SK-N-SH (cell line): ENCODE results near the gene TNFRSF14. TPM values are rescaled to one million over a fixed set of nuclear protein-coding genes. Genes with fewer than 3 reads are reported as not detected.

Experiments used
- CTCF ChIA-PET: fragments of 300-600, 350-600 bp; formaldehyde crosslinking; extraction: SDS; loops from one replicate; lab custom pipeline; 2021; lab: Yijun Ruan, JAX
- POLR2A ChIA-PET: fragments of 350-600 bp; sonication (Branson Sonifier 250); formaldehyde crosslinking; extraction: SDS; loops from one replicate; lab custom pipeline; 2020; ENCODE audit warnings: antibody characterized with exemption, inconsistent platforms; lab: Yijun Ruan, JAX
- DNase-seq: peaks from one replicate; pipeline ENCODE4 v3.0.0; 2012
- H2AFZ ChIP-seq: fragments of 200-600 bp; sonication (generic); 2 replicates; pipeline ENCODE4 v1.8.1; 2016; ENCODE audit warnings: antibody characterized with exemption, mild to moderate bottlenecking, low read depth
- H3F3A ChIP-seq: fragments of 200-600 bp; sonication (generic); replicated peaks from 2 replicates; pipeline ENCODE3; 2016; ENCODE audit warnings: antibody characterized with exemption, mild to moderate bottlenecking; ENCODE audit not compliant: insufficient read depth
- H3K27ac ChIP-seq, 2 experiments: fragments of 200-500 bp in 1 of 2; fragments of 200-600 bp in 1 of 2; sonication (Bioruptor generic) in 1 of 2; sonication (generic), shearing (Covaris generic) in 1 of 2; 2 replicates each; pipeline versions ENCODE4 v1.5.1 to v1.6.1; 2014 to 2016; ENCODE audit warnings: low read depth in 2 of 2, inconsistent platforms in 1 of 2, low read length in 1 of 2, mild to moderate bottlenecking in 1 of 2, mixed read lengths in 1 of 2
- H3K27me3 ChIP-seq: fragments of 200-600 bp; sonication (generic), shearing (Covaris generic); 2 replicates; pipeline ENCODE4 v1.6.1; 2016; ENCODE audit warnings: mixed run types; ENCODE audit not compliant: insufficient read depth
- H3K36me3 ChIP-seq, 2 experiments: fragments of 200-500 bp in 1 of 2; fragments of 200-600 bp in 1 of 2; sonication (Bioruptor generic) in 1 of 2; sonication (generic) in 1 of 2; replicated peaks in 1 of 2; 2 replicates each; pipeline versions ENCODE3 to v1.5.1; 2014 to 2016; ENCODE audit warnings: low read length in 1 of 2, mild to moderate bottlenecking in 1 of 2; ENCODE audit not compliant: insufficient read depth in 2 of 2, control insufficient read depth in 1 of 2
- H3K4me1 ChIP-seq, 2 experiments: fragments of 200-500 bp in 1 of 2; fragments of 200-600 bp in 1 of 2; sonication (Bioruptor generic) in 1 of 2; sonication (generic), shearing (Covaris generic) in 1 of 2; 2 replicates each; pipeline versions ENCODE4 v1.5.1 to v1.6.1; 2014 to 2016; ENCODE audit warnings: low read depth in 1 of 2, low read length in 1 of 2, mixed run types in 1 of 2; ENCODE audit not compliant: insufficient read depth in 2 of 2, control insufficient read depth in 1 of 2
- H3K4me2 ChIP-seq: fragments of 200-600 bp; sonication (generic), shearing (Covaris generic); 2 replicates; pipeline ENCODE4 v1.6.1; 2017; ENCODE audit warnings: mixed run types
- H3K4me3 ChIP-seq, 2 experiments: fragments of 200-500 bp in 1 of 2; fragments of 200-600 bp in 1 of 2; sonication (Bioruptor generic) in 1 of 2; sonication (generic), shearing (Covaris generic) in 1 of 2; 2 replicates each; pipeline versions ENCODE4 v1.5.1 to v1.8.1; 2014 to 2016; ENCODE audit warnings: low read depth in 2 of 2, inconsistent platforms in 1 of 2, low read length in 1 of 2, mild to moderate bottlenecking in 1 of 2, mixed read lengths in 1 of 2, moderate library complexity in 1 of 2
- H3K79me2 ChIP-seq: fragments of 200-600 bp; sonication (generic); 2 replicates; pipeline ENCODE4 v1.8.1; 2017; ENCODE audit warnings: mild to moderate bottlenecking; ENCODE audit not compliant: insufficient read depth
- H3K9ac ChIP-seq: fragments of 200-600 bp; sonication (generic); 2 replicates; pipeline ENCODE4 v1.6.1; 2017; ENCODE audit warnings: mixed run types
- H3K9me2 ChIP-seq: fragments of 200-600 bp; sonication (generic); 2 replicates; pipeline ENCODE4 v1.6.1; 2017; ENCODE audit warnings: mixed run types
- H3K9me3 ChIP-seq: fragments of 200-600 bp; sonication (generic); 2 replicates; pipeline ENCODE4 v1.6.1; 2017; ENCODE audit warnings: mixed run types, mild to moderate bottlenecking, moderate library complexity
- H4K20me1 ChIP-seq: fragments of 200-600 bp; sonication (generic); 2 replicates; pipeline ENCODE4 v1.6.1; 2017; ENCODE audit warnings: mild to moderate bottlenecking, mixed run types; ENCODE audit not compliant: insufficient read depth
- EZH2phosphoT487 ChIP-seq: fragments of 200-600 bp; sonication (generic); IDR thresholded peaks from 2 replicates; pipeline ENCODE4 v1.6.1; 2017; ENCODE audit warnings: low read depth, mixed run types, mild to moderate bottlenecking, antibody characterized with exemption, moderate library complexity, borderline replicate concordance
- FOXJ3 ChIP-seq: sonication (generic); formaldehyde crosslinking; IDR thresholded peaks from 2 replicates; pipeline ENCODE4 v1.5.1; 2020; ENCODE audit warnings: mild to moderate bottlenecking, missing genetic modification reagents
- MEF2A ChIP-seq: IDR thresholded peaks from 2 replicates; pipeline ENCODE4 v1.4.0; 2012; ENCODE audit warnings: low read depth, borderline replicate concordance
- MXI1 ChIP-seq: IDR thresholded peaks from 2 replicates; pipeline ENCODE4 v1.6.1; 2012; ENCODE audit warnings: mild to moderate bottlenecking, low read depth, low read length, improper control_type of control experiment
- TAF1 ChIP-seq: IDR thresholded peaks from 2 replicates; pipeline ENCODE4 v1.6.1; 2012; ENCODE audit warnings: low read depth, mild to moderate bottlenecking, low read length, moderate library complexity, borderline replicate concordance
- WGBS: methylation state at CpG from one replicate; pipeline ENCODE4 v1.1.6; 2017; ENCODE audit warnings: low lambda C conversion rate; 5-methylcytosine and 5-hydroxymethylcytosine counted together
- polyA plus RNA-seq, 3 experiments: library from polyadenylated mRNA; depleted of rRNA; stranded (reverse); fragments of >200 nt; gene quantifications; 2 replicates each; pipeline ENCODE4 v1.2.3, GENCODE V29; 2012
- TF ChIP-seq, protein P1 (sequence below): fragments of 200-600 bp; sonication (generic); IDR thresholded peaks from 2 replicates; pipeline ENCODE4 v1.6.1; 2017; ENCODE audit warnings: antibody characterized with exemption, mild to moderate bottlenecking, moderate library complexity

TNFRSF14 gene
- polyA plus RNA-seq, 1 of the 3 experiments (the other 2 are of a cell fraction): 0.28 TPM

DNA sequence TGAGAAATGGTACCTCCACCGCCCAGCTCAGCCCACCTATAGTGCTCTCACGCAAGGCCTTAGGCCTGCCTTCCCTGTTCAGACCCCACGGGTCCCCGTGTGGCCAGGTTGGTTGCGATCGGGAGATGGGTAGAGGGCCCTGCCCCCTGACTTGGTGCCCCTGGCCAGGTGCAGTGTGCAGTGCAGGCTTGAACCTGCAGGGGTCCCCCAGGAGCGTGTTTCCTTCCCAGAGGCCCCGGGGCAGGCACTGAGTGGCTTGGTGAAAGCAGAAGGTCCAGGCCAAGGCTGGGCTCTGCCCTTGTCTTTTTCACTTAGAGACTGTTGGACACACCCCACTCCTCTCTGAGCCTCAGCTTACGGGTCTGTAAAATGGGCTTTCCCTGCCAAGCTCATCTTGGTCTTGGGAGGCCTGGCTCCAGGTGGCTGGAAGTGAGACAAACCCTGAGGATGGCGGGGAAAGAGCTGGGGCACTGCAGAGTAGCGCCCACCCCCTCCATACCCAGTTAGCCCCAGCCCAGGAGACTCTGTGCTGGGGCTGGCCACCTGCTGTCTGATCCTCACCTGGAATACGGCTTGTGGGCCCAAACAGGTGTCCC is 16.8 kb upstream of the TNFRSF14 start:
- Histone ChIP-seq H3K9me2 (no peaks in the 10 kb centered on the region), H3K9ac (no peak overlapping the region), H3K27me3 (no peaks in the 10 kb centered on the region), H3K4me3 (no peak overlapping the region)
- CTCF ChIA-PET: interaction anchor here (0.7 to 1.0 kb wide), 3 partner anchors 12 to 69 kb away, joined by 3 read pairs; no protein-coding TSS in a partner anchor
- no peak for TF ChIP-seq EZH2phosphoT487
- TF ChIP-seq, protein P1, sequence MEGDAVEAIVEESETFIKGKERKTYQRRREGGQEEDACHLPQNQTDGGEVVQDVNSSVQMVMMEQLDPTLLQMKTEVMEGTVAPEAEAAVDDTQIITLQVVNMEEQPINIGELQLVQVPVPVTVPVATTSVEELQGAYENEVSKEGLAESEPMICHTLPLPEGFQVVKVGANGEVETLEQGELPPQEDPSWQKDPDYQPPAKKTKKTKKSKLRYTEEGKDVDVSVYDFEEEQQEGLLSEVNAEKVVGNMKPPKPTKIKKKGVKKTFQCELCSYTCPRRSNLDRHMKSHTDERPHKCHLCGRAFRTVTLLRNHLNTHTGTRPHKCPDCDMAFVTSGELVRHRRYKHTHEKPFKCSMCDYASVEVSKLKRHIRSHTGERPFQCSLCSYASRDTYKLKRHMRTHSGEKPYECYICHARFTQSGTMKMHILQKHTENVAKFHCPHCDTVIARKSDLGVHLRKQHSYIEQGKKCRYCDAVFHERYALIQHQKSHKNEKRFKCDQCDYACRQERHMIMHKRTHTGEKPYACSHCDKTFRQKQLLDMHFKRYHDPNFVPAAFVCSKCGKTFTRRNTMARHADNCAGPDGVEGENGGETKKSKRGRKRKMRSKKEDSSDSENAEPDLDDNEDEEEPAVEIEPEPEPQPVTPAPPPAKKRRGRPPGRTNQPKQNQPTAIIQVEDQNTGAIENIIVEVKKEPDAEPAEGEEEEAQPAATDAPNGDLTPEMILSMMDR: peak; percentile 38; the same call in 1 of the 2 replicates
- TF ChIP-seq, all 33 proteins: peak for 1
- DNase-seq: no peak
- Histone ChIP-seq H3K9me3 (no peaks in the 10 kb centered on the region), H3K4me1 (peaks cover 0 to 30% of the 10 kb centered on the region in 2 experiments; a peak in 1 of 4 replicates), H3F3A (no peaks in the 10 kb centered on the region), H2AFZ (no peak overlapping the region), H3K36me3 (no peaks in the 10 kb centered on the region), H3K27ac (no peak overlapping the region), H3K79me2 (no peaks in the 10 kb centered on the region), H4K20me1 (no peaks in the 10 kb centered on the region), H3K4me2 (no peak overlapping the region)
- POLR2A ChIA-PET: interaction anchor here (0.7 kb wide), 1 partner anchor 69 kb away, joined by 3 read pairs; no protein-coding TSS in a partner anchor
- WGBS: 64% methylated on average over 3 of the region's 12 CpGs

DNA sequence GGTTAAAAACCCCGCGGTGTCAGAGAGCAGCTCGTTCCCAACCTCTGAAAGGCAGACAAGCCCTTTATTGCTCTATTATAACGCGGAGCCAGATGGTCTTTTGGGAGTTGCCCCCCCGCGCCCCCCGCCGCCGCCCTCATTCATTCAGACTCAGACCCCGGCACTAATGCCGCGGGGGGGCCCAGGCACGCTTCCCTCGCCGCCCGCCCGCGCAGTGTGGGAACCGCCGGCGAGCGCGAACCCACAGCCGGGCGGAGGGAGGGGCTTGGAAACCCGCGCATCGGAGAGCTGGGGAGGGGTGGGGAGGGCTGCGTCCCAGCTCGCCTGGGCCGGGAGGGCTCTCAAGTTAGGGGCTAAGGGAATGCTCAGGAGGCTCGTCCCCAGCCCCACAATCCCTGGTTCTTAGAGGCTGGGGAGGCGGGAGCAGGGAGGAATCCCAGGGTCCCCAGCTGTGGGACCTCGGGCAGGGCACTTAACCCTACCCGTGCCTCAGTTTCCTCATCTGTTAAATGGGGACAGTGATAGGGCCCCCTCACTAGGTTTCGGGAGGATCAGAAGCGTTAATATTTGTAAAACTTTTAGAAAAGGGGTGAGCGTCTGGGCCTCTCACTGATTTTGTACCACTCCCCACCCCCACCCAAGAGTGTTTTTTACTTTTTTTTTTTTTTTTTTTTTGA is 15.2 kb upstream of the TNFRSF14 start:
- CTCF ChIA-PET: interaction anchor here (0.8 kb wide), 1 partner anchor 10 kb away, joined by 3 read pairs; no protein-coding TSS in a partner anchor
- no peak overlapping the region for H2AFZ ChIP-seq
- H3K9ac ChIP-seq: no peak overlapping the region
- H3K36me3 ChIP-seq: no peaks in the 10 kb centered on the region
- H3K4me2 ChIP-seq: no peak overlapping the region
- H3F3A ChIP-seq: no peaks in the 10 kb centered on the region
- TF ChIP-seq TAF1 (no peak), MXI1 (no peak), FOXJ3 (no peak), MEF2A (no peak)
- TF ChIP-seq, all 33 proteins: peak for 0
- Histone ChIP-seq H3K4me3 (no peak overlapping the region), H3K79me2 (no peaks in the 10 kb centered on the region), H3K9me3 (no peaks in the 10 kb centered on the region), H3K9me2 (no peaks in the 10 kb centered on the region), H3K27me3 (no peaks in the 10 kb centered on the region), H4K20me1 (no peaks in the 10 kb centered on the region), H3K27ac (no peak overlapping the region), H3K4me1 (peaks cover 0 to 42% of the 10 kb centered on the region in 2 experiments; a peak in 1 of 4 replicates)
- 51% methylated on average over 20 of the region's 39 CpGs for WGBS
- POLR2A ChIA-PET: no interaction called here
- peak; percentile 60 for DNase-seq
